Nephron progenitor cell (in vitro differentiated cells): ENCODE data around the gene CASS4.

ENCODE experiments used
- DNase-seq: peaks from one replicate; pipeline ENCODE4 v3.0.0; 2021
- H3K27ac Mint-ChIP-seq: 2 replicates; pipeline ENCODE4 v1.8.0; 2021; ENCODE audit warnings: mild to moderate bottlenecking, moderate library complexity, mixed read lengths
- H3K27me3 Mint-ChIP-seq: 2 replicates; pipeline ENCODE4 v1.8.0; 2021; ENCODE audit warnings: mild to moderate bottlenecking, low read depth, mixed read lengths; ENCODE audit not compliant: poor library complexity
- H3K36me3 Mint-ChIP-seq: 2 replicates; pipeline ENCODE4 v1.8.0; 2021; ENCODE audit warnings: low read depth, mixed read lengths
- H3K4me1 Mint-ChIP-seq: 2 replicates; pipeline ENCODE4 v1.8.0; 2021; ENCODE audit warnings: mixed read lengths
- H3K4me3 Mint-ChIP-seq: 2 replicates; pipeline ENCODE4 v1.8.0; 2021; ENCODE audit warnings: mild to moderate bottlenecking, moderate library complexity, mixed read lengths
- H3K9me3 Mint-ChIP-seq: 2 replicates; pipeline ENCODE4 v1.8.0; 2021; ENCODE audit warnings: mild to moderate bottlenecking, moderate library complexity, mixed read lengths
- CTCF ChIP-seq: fragments of 200-600 bp; sonication (generic); IDR thresholded peaks from 2 replicates; pipeline ENCODE4 v1.5.0; 2021; ENCODE audit warnings: antibody characterized with exemption

Gene CASS4

GRCh38 chr20:56417402-56417801 lies 5.3 kb downstream of the CASS4 start:
- no peak for DNase-seq
- Mint-ChIP-seq H3K36me3 (peaks cover 16% of the 10 kb centered on the region), H3K27me3 (peaks cover 11% of the 10 kb centered on the region), H3K4me1 (peaks cover 14% of the 10 kb centered on the region), H3K4me3 (no peak overlapping the region), H3K27ac (no peak overlapping the region), H3K9me3 (no peaks in the 10 kb centered on the region)
- no peak for TF ChIP-seq CTCF

- Mint-ChIP-seq H3K4me3 (no peak overlapping the region), H3K27ac (no peak overlapping the region), H3K4me1 (peaks cover 16% of the 10 kb centered on the region), H3K9me3 (no peaks in the 10 kb centered on the region), H3K36me3 (peaks cover 11% of the 10 kb centered on the region), H3K27me3 (peaks cover 8% of the 10 kb centered on the region)
- TF ChIP-seq CTCF: no peak
- DNase-seq: no peak
These were observed 5.9 kb downstream of the CASS4 start for GRCh38 chr20:56417911-56418310.

GRCh38 chr20:56418385-56418861 lies 6.4 kb downstream of the CASS4 start:
- H3K27me3 Mint-ChIP-seq: peaks cover 7% of the 10 kb centered on the region
- no peak for TF ChIP-seq CTCF
- H3K4me3 Mint-ChIP-seq: no peak overlapping the region
- peaks cover 10% of the 10 kb centered on the region for H3K36me3 Mint-ChIP-seq
- no peaks in the 10 kb centered on the region for H3K9me3 Mint-ChIP-seq
- no peak overlapping the region for H3K27ac Mint-ChIP-seq
- peaks cover 16% of the 10 kb centered on the region for H3K4me1 Mint-ChIP-seq
- DNase-seq: no peak

- Mint-ChIP-seq H3K27ac (no peak overlapping the region), H3K27me3 (peaks cover 11% of the 10 kb centered on the region), H3K4me3 (no peak overlapping the region), H3K9me3 (no peaks in the 10 kb centered on the region), H3K36me3 (peaks cover 5% of the 10 kb centered on the region), H3K4me1 (peaks cover 16% of the 10 kb centered on the region)
- no peak for TF ChIP-seq CTCF
- DNase-seq: no peak
These were observed 8.0 kb downstream of the CASS4 start for GRCh38 chr20:56420028-56420427.

GRCh38 chr20:56420940-56421688 lies 9.1 kb downstream of the CASS4 start:
- H3K4me1 Mint-ChIP-seq: peaks cover 16% of the 10 kb centered on the region
- H3K9me3 Mint-ChIP-seq: no peaks in the 10 kb centered on the region
- peaks cover 11% of the 10 kb centered on the region for H3K27me3 Mint-ChIP-seq
- H3K36me3 Mint-ChIP-seq: peaks cover 5% of the 10 kb centered on the region
- no peak overlapping the region for H3K27ac Mint-ChIP-seq
- no peak for TF ChIP-seq CTCF
- DNase-seq: no peak
- no peak overlapping the region for H3K4me3 Mint-ChIP-seq
